Erythroblast (primary cell): Measurements from ENCODE around the gene ZDHHC16.

Source experiments
- GATA1 ChIP-seq: IDR thresholded peaks from 2 replicates; pipeline ENCODE4 v1.6.1; 2011; ENCODE audit warnings: low read depth, mild to moderate bottlenecking, control low read depth, low read length, moderate library complexity
- POLR2A ChIP-seq: IDR thresholded peaks from 2 replicates; pipeline ENCODE4 v1.6.1; 2011; ENCODE audit warnings: mild to moderate bottlenecking, low read length

DNA sequence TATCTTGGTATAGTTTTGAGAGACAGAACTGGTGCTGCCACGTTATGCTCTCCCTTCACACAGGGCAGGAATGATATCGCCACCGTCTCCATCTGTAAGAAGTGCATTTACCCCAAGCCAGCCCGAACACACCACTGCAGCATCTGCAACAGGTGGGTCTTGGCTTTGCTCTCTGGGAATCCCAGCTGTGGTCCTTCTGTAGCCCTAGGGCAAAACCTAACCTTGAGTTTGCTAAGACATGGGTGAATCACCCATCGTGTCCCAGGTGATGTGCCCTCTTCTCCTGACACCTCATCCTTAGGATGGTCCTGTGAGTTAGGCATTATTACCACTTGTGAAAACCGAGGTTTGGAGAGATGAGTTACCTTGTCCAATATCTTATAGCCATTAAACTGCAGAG lies 6.4 kb downstream of the ZDHHC16 start:
- TF ChIP-seq POLR2A, result no peak
- TF ChIP-seq GATA1, result no peak
